ENCODE measurements around the gene WTAP.

Gene WTAP

GRCh38 chr6:159754959-159755914 lies 27.9 kb downstream of the WTAP start:
- no peak for TF ChIP-seq POLR2A (IDR thresholded peaks at IDR 0.05; ENCODE audit: low read depth, low read length)
- DNase-seq (ENCODE audit: insufficient read length, low spot score) (no peak), FAIRE-seq (no peak)

GRCh38 chr6:159756508-159756907 lies 29.2 kb downstream of the WTAP start:
- no peak for DNase-seq (ENCODE audit: insufficient read length, low spot score)
- FAIRE-seq: no peak
- TF ChIP-seq POLR2A (IDR thresholded peaks at IDR 0.05; ENCODE audit: low read depth, low read length): no peak

- no peak for TF ChIP-seq POLR2A (IDR thresholded peaks at IDR 0.05; ENCODE audit: low read depth, low read length)
- peak; percentile 29 for DNase-seq (ENCODE audit: insufficient read length, low spot score)
- no peak for FAIRE-seq
These were observed 31.0 kb downstream of the WTAP start for GRCh38 chr6:159758031-159759001.

- FAIRE-seq: no peak
- no peak for DNase-seq (ENCODE audit: insufficient read length, low spot score)
- TF ChIP-seq POLR2A (IDR thresholded peaks at IDR 0.05; ENCODE audit: low read depth, low read length): no peak
These were observed 32.3 kb downstream of the WTAP start for GRCh38 chr6:159759645-159760044.

GRCh38 chr6:159760602-159761057 lies 33.3 kb downstream of the WTAP start:
- DNase-seq (ENCODE audit: insufficient read length, low spot score) (peak; percentile 19), FAIRE-seq (no peak)
- TF ChIP-seq POLR2A (IDR thresholded peaks at IDR 0.05; ENCODE audit: low read depth, low read length): no peak

- no peak for TF ChIP-seq POLR2A (IDR thresholded peaks at IDR 0.05; ENCODE audit: low read depth, low read length)
- DNase-seq (ENCODE audit: insufficient read length, low spot score): no peak
- no peak for FAIRE-seq
These were observed 34.0 kb downstream of the WTAP start for GRCh38 chr6:159761129-159761872.

- peak; percentile 74 for TF ChIP-seq POLR2A (IDR thresholded peaks at IDR 0.05; ENCODE audit: low read depth, low read length)
- FAIRE-seq (no peak), DNase-seq (ENCODE audit: insufficient read length, low spot score) (peak; percentile 81)
These were observed 34.8 kb downstream of the WTAP start, which contains the start of gene ACAT2 for GRCh38 chr6:159761873-159762680. TSS of gene ACAT2 (plus strand) at chr6:159762045. CDS start at chr6:159762088, 43 bp downstream.

GRCh38 chr6:159762681-159763293 lies 35.5 kb downstream of the WTAP start:
- DNase-seq (ENCODE audit: insufficient read length, low spot score): no peak
- FAIRE-seq: no peak
- TF ChIP-seq POLR2A (IDR thresholded peaks at IDR 0.05; ENCODE audit: low read depth, low read length): no peak

GRCh38 chr6:159766906-159767305 lies 39.6 kb downstream of the WTAP start:
- no peak for TF ChIP-seq POLR2A (IDR thresholded peaks at IDR 0.05; ENCODE audit: low read depth, low read length)
- DNase-seq (ENCODE audit: insufficient read length, low spot score) (no peak), FAIRE-seq (no peak)

GRCh38 chr6:159769470-159769869 lies 42.2 kb downstream of the WTAP start:
- DNase-seq (ENCODE audit: insufficient read length, low spot score) (no peak), FAIRE-seq (no peak)
- no peak for TF ChIP-seq POLR2A (IDR thresholded peaks at IDR 0.05; ENCODE audit: low read depth, low read length)

- no peak for DNase-seq (ENCODE audit: insufficient read length, low spot score)
- FAIRE-seq: no peak
- no peak for TF ChIP-seq POLR2A (IDR thresholded peaks at IDR 0.05; ENCODE audit: low read depth, low read length)
These were observed 44.9 kb downstream of the WTAP start for GRCh38 chr6:159772196-159772595.

GRCh38 chr6:159777240-159777904 lies 50.1 kb downstream of the WTAP start:
- no peak for DNase-seq (ENCODE audit: insufficient read length, low spot score)
- no peak for TF ChIP-seq POLR2A (IDR thresholded peaks at IDR 0.05; ENCODE audit: low read depth, low read length)
- no peak for FAIRE-seq
